ENCODE measurements around the gene KIF5A.
A peak's percentile ranks its signal among the peaks of the same experiment; 100 is the strongest.

KIF5A gene

DNA sequence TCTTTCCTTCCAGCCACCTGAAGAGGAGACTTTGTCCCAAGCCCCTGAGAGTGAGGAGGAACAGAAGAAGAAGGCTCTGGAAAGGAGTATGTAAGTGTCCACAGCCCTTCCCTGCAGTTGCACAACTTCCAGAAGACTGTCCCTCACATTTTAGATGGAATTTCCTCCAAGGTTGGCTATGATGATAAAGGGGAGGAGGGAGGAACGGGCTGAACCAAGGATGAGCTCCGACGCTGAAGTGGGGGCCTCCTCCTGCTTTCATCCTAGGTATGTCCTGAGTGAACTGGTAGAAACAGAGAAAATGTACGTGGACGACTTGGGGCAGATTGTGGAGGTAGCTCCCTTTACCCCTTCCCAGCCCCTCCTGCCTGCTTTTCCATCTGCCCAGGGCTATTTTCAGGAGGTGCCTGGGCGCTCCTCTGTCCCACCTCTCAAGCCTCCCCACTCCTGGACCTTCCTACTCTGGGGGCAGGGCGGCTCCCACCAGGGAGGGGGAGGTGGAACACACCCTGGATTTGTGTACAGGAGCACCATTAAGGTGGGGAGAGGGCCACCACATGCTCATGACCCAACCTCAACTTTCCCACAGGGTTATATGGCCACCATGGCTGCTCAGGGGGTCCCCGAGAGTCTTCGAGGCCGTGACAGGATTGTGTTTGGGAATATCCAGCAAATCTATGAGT, 63.7 kb downstream of the KIF5A start:
- TF ChIP-seq, protein P1, sequence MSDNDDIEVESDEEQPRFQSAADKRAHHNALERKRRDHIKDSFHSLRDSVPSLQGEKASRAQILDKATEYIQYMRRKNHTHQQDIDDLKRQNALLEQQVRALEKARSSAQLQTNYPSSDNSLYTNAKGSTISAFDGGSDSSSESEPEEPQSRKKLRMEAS (IDR thresholded peaks at IDR 0.05; ENCODE audit: low read depth, low read length) = no peak
- TF ChIP-seq CTCF (IDR thresholded peaks at IDR 0.05; ENCODE audit: low read depth, low read length) (no peak), POLR2A (IDR thresholded peaks at IDR 0.05; ENCODE audit: extremely low read depth, insufficient read length) (no peak), MYC (IDR thresholded peaks at IDR 0.05; ENCODE audit: low read depth, low read length) (no peak)

DNA sequence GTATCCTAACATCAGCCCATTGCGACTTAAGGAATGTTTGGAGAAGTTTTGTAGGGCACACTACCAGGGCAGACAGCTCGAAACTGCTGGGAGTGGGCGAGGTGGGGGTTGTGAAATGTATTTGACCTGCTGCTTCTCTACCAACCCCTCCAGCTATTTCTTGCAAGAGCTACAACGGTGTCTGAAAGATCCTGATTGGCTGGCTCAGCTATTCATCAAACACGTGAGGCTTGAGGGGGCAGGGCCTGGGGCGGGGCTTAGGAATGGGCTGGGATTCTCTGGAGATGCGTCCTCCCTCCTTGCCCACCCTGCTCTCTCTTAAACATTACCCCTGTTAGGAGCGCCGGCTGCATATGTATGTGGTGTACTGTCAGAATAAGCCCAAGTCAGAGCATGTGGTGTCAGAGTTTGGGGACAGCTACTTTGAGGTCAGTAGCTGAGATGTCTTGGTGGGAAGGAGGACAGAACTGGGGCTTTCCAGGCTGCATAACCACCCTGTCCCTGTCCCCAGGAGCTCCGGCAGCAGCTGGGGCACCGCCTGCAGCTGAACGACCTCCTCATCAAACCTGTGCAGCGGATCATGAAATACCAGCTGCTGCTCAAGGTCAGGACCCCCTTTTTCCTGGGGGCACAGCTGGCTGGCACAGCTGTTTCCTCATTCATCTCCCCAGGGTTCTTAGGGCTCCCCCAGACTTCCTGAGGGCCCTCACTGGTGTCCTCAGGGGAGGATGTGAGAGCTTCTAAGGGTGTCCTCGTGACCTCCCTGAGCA, 64.5 kb downstream of the KIF5A start:
- TF ChIP-seq POLR2A (IDR thresholded peaks at IDR 0.05; ENCODE audit: extremely low read depth, insufficient read length) (no peak), MYC (IDR thresholded peaks at IDR 0.05; ENCODE audit: low read depth, low read length) (no peak), CTCF (IDR thresholded peaks at IDR 0.05; ENCODE audit: low read depth, low read length) (no peak)
- TF ChIP-seq, protein P1 (IDR thresholded peaks at IDR 0.05; ENCODE audit: low read depth, low read length) = no peak
- no peak overlapping the region for H3K4me3 ChIP-seq (ENCODE audit: low read depth, low read length)
- peak; percentile 56 for DNase-seq (ENCODE audit: low read depth)

More for the DNA sequence above, 63.7 kb downstream of the KIF5A start:
- H3K4me3 ChIP-seq (ENCODE audit: low read depth, low read length) = no peak overlapping the region
- DNase-seq (ENCODE audit: low read depth) = no peak

DNA sequence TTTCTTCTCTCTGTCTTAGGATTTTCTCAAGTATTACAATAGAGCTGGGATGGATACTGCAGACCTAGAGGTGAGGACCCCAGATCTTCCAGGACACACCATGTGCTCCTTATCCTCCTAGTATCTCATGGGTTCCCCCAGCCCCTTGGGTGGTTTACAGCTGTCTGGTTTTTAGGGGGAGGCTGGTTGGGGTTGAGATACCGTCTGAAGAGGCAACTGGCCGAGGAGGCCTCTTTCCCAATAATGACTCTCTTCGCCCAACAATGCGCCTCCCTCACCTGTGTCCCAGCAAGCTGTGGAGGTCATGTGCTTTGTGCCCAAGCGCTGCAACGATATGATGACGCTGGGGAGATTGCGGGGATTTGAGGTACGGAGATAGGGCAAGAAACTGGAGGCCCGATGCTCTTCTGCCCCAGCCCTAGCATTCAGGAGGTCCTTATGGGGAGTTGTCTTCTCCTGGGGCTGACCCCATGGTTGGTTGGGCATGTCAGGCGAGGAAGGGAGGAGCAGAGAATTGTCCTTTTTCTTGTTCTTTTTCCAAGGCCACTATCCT, 65.2 kb downstream of the KIF5A start:
- no peak overlapping the region for H3K4me3 ChIP-seq (ENCODE audit: low read depth, low read length)
- no peak for TF ChIP-seq MYC (IDR thresholded peaks at IDR 0.05; ENCODE audit: low read depth, low read length)
- TF ChIP-seq POLR2A (IDR thresholded peaks at IDR 0.05; ENCODE audit: extremely low read depth, insufficient read length) = no peak
- no peak for TF ChIP-seq CTCF (IDR thresholded peaks at IDR 0.05; ENCODE audit: low read depth, low read length)
- TF ChIP-seq, protein P1 (IDR thresholded peaks at IDR 0.05; ENCODE audit: low read depth, low read length) = no peak
- no peak for DNase-seq (ENCODE audit: low read depth)

DNA sequence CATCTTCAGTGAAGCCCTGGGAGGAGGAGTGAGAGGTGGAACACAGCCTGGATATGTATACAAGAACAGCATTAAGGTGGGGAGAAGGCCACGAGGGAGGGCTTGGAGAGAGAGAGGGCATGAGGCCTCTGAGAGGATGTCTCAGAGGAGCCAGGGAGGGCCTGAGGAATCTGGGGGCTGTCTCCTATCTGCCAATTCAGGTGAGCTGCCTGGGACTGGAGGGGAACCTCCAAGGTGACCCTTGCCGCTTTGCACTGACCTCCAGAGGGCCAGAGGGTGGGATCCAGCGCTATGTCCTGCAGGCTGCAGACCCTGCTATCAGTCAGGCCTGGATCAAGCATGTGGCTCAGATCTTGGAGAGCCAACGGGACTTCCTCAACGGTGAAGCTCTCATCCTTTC, 65.8 kb downstream of the KIF5A start:
- DNase-seq (ENCODE audit: low read depth) = no peak
- no peak overlapping the region for H3K4me3 ChIP-seq (ENCODE audit: low read depth, low read length)
- no peak for TF ChIP-seq POLR2A (IDR thresholded peaks at IDR 0.05; ENCODE audit: extremely low read depth, insufficient read length)
- TF ChIP-seq MYC (IDR thresholded peaks at IDR 0.05; ENCODE audit: low read depth, low read length) = no peak
- TF ChIP-seq CTCF (IDR thresholded peaks at IDR 0.05; ENCODE audit: low read depth, low read length) = no peak

- no peak overlapping the region for H3K4me3 ChIP-seq (ENCODE audit: low read depth, low read length)
- TF ChIP-seq MYC (IDR thresholded peaks at IDR 0.05; ENCODE audit: low read depth, low read length) = no peak
- TF ChIP-seq POLR2A (IDR thresholded peaks at IDR 0.05; ENCODE audit: extremely low read depth, insufficient read length) = no peak
- TF ChIP-seq, protein P1 (IDR thresholded peaks at IDR 0.05; ENCODE audit: low read depth, low read length) = no peak
- TF ChIP-seq CTCF (IDR thresholded peaks at IDR 0.05; ENCODE audit: low read depth, low read length) = no peak
- no peak for DNase-seq (ENCODE audit: low read depth)
These were observed 66.7 kb downstream of the KIF5A start for GRCh38 chr12:57616383-57617101.
